ENCODE results near the gene FRMD4A.

FRMD4A gene

GRCh38 chr10:13707156-13707881, 623.4 kb downstream of the FRMD4A start:
- DNase-seq = no peak

- no peak for DNase-seq
Observed at GRCh38 chr10:13706604-13707003, 624.1 kb downstream of the FRMD4A start.

- no peak for DNase-seq
Observed at GRCh38 chr10:13706175-13706574, 624.5 kb downstream of the FRMD4A start.

GRCh38 chr10:13705526-13706174, 625.1 kb downstream of the FRMD4A start:
- DNase-seq = no peak

GRCh38 chr10:13704964-13705363, 625.8 kb downstream of the FRMD4A start:
- no peak for DNase-seq

GRCh38 chr10:13703997-13704536, 626.7 kb downstream of the FRMD4A start:
- no peak for DNase-seq

- no peak for DNase-seq
Observed at GRCh38 chr10:13703101-13703818, 627.5 kb downstream of the FRMD4A start.

GRCh38 chr10:13701157-13701919, 629.4 kb downstream of the FRMD4A start:
- no peak for DNase-seq

GRCh38 chr10:13700473-13701144, 630.1 kb downstream of the FRMD4A start:
- DNase-seq = no peak

GRCh38 chr10:13699216-13699615, 631.5 kb downstream of the FRMD4A start:
- no peak for DNase-seq

- no peak for DNase-seq
Observed at GRCh38 chr10:13698217-13698616, 632.5 kb downstream of the FRMD4A start.

- no peak for DNase-seq
Observed at GRCh38 chr10:13696071-13696470, 634.7 kb downstream of the FRMD4A start.

- no peak for DNase-seq
Observed at GRCh38 chr10:13695588-13695987, 635.1 kb downstream of the FRMD4A start.

GRCh38 chr10:13693783-13694700, 636.7 kb downstream of the FRMD4A start:
- DNase-seq = no peak

- no peak for DNase-seq
Observed at GRCh38 chr10:13690281-13690825, 640.4 kb downstream of the FRMD4A start.

- DNase-seq = no peak
Observed at GRCh38 chr10:13686331-13686752, 644.4 kb downstream of the FRMD4A start.

GRCh38 chr10:13685885-13686284, 644.8 kb downstream of the FRMD4A start:
- no peak for DNase-seq

GRCh38 chr10:13684806-13685482, 645.8 kb downstream of the FRMD4A start:
- DNase-seq = no peak

GRCh38 chr10:13684252-13684791, 646.4 kb downstream of the FRMD4A start:
- no peak for DNase-seq

- no peak for DNase-seq
Observed at GRCh38 chr10:13683017-13683416, 647.7 kb downstream of the FRMD4A start.
